H1 (cell line): ENCODE measurements around the gene KDM6A. TPM values are rescaled to one million over a fixed set of nuclear protein-coding genes. Genes with fewer than 3 reads are reported as not detected.
"Not testable (repeated sequence)": the region's sequence is repeated elsewhere in the genome, so short reads cannot be mapped to it uniquely, and the experiment has no call there.

Experiments
- CTCF ChIA-PET: fragments of 300-600 bp; sonication (Branson Sonifier 250); formaldehyde crosslinking; loops from one replicate; lab custom pipeline; 2021; ENCODE audit not compliant: partially characterized antibody; lab: Charles Lee
- POLR2A ChIA-PET: fragments of 300-600 bp; sonication (Branson Sonifier 250); formaldehyde crosslinking; loops from one replicate; lab custom pipeline; 2021; ENCODE audit warnings: inconsistent platforms; ENCODE audit not compliant: partially characterized antibody; lab: Charles Lee
- DNase-seq, 2 experiments: peaks; one replicate each; pipeline versions ENCODE4 v3.0.0 to v3.0.0-alpha.2; 2010 to 2022; ENCODE audit warnings: low spot score in 2 of 2, low read depth in 1 of 2, mixed read lengths in 1 of 2
- FAIRE-seq: peaks from 2 replicates; lab custom pipeline; 2011; peaks lifted over from hg19 to GRCh38; lab: Jason Lieb, UNC
- H2AFZ ChIP-seq: 2 replicates; pipeline ENCODE4 v1.8.1; 2012; ENCODE audit warnings: low read length, inconsistent platforms
- H2AK5ac ChIP-seq: 2 replicates; pipeline ENCODE4 v1.6.1; 2013; ENCODE audit warnings: low read depth, low read length
- H2BK120ac ChIP-seq: replicated peaks from 2 replicates; pipeline ENCODE3; 2013; ENCODE audit warnings: low read depth, low read length, inconsistent platforms
- H2BK12ac ChIP-seq: 2 replicates; pipeline ENCODE4 v1.6.1; 2013; ENCODE audit warnings: low read depth, low read length
- H2BK15ac ChIP-seq: 2 replicates; pipeline ENCODE4 v1.6.1; 2013; ENCODE audit warnings: low read length
- H2BK20ac ChIP-seq: 2 replicates; pipeline ENCODE4 v1.6.1; 2013; ENCODE audit warnings: low read length
- H2BK5ac ChIP-seq: 2 replicates; pipeline ENCODE4 v1.6.1; 2013; ENCODE audit warnings: low read depth, low read length
- H3K14ac ChIP-seq: 2 replicates; pipeline ENCODE4 v1.6.1; 2013; ENCODE audit warnings: inconsistent platforms; ENCODE audit not compliant: insufficient read length
- H3K18ac ChIP-seq: 2 replicates; pipeline ENCODE4 v1.6.1; 2013; ENCODE audit warnings: low read length; ENCODE audit errors: extremely low read depth
- H3K23ac ChIP-seq: 2 replicates; pipeline ENCODE4 v1.6.1; 2013; ENCODE audit warnings: inconsistent platforms; ENCODE audit not compliant: insufficient read length
- H3K23me2 ChIP-seq: 2 replicates; pipeline ENCODE4 v1.6.1; 2013; ENCODE audit warnings: low read depth, low read length
- H3K27ac ChIP-seq: 2 replicates; pipeline ENCODE4 v1.6.1; 2011; ENCODE audit warnings: low read depth, low read length, inconsistent platforms
- H3K27me3 ChIP-seq, 4 experiments: replicated peaks in 1 of 4; 1 replicate in 1 of 4; 2 replicates in 3 of 4; pipeline versions ENCODE4 v1.6.1 to v1.8.1; 2011 to 2013; ENCODE audit warnings: low read length in 3 of 4, mild to moderate bottlenecking in 3 of 4, inconsistent platforms in 2 of 4, mixed read lengths in 2 of 4, moderate library complexity in 1 of 4; ENCODE audit not compliant: control insufficient read depth in 3 of 4, insufficient read depth in 3 of 4; ENCODE audit errors: extremely low read depth in 1 of 4
- H3K36me3 ChIP-seq, 4 experiments: 2 replicates each; pipeline versions ENCODE4 v1.6.1 to v1.8.1; 2011 to 2013; ENCODE audit warnings: mild to moderate bottlenecking in 4 of 4, low read length in 3 of 4, moderate library complexity in 2 of 4, control low read depth in 1 of 4, inconsistent platforms in 1 of 4; ENCODE audit not compliant: insufficient read depth in 4 of 4, control insufficient read depth in 2 of 4
- H3K4ac ChIP-seq: replicated peaks from 2 replicates; pipeline ENCODE3; 2013; ENCODE audit warnings: low read length, low read depth, mixed read lengths, inconsistent platforms; ENCODE audit not compliant: insufficient read length
- H3K4me1 ChIP-seq, 4 experiments: replicated peaks in 1 of 4; 1 replicate in 1 of 4; 2 replicates in 3 of 4; pipeline versions ENCODE4 v1.6.1 to v1.8.1; 2011 to 2013; ENCODE audit warnings: low read length in 3 of 4, inconsistent platforms in 2 of 4, mixed read lengths in 1 of 4; ENCODE audit not compliant: insufficient read depth in 4 of 4, control insufficient read depth in 3 of 4
- H3K4me2 ChIP-seq, 2 experiments: 2 replicates each; pipeline versions ENCODE4 v1.6.1 to v1.8.1; 2011 to 2013; ENCODE audit warnings: low read depth in 2 of 2, low read length in 2 of 2, control low read depth in 1 of 2, inconsistent platforms in 1 of 2, mild to moderate bottlenecking in 1 of 2; ENCODE audit not compliant: insufficient read depth in 1 of 2
- H3K4me3 ChIP-seq, 4 experiments: fragments of 200-600, 300-600 bp in 1 of 4; sonication (generic), shearing (Covaris generic), sonication (Bioruptor Twin) in 1 of 4; 2 replicates each; pipeline versions ENCODE4 v1.5.1 to v1.8.1; 2011 to 2016; ENCODE audit warnings: low read length in 4 of 4, low read depth in 3 of 4, control low read depth in 2 of 4, inconsistent platforms in 2 of 4, mild to moderate bottlenecking in 2 of 4, mixed read lengths in 1 of 4, moderate library complexity in 1 of 4; ENCODE audit not compliant: insufficient read depth in 2 of 4; ENCODE audit errors: extremely low read depth in 1 of 4
- H3K56ac ChIP-seq: replicated peaks from 2 replicates; pipeline ENCODE3; 2013; ENCODE audit warnings: low read depth, mild to moderate bottlenecking, mixed read lengths, low read length, inconsistent platforms; ENCODE audit not compliant: insufficient read length
- H3K79me1 ChIP-seq: 2 replicates; pipeline ENCODE4 v1.6.1; 2013; ENCODE audit warnings: low read depth, low read length, control low read depth
- H3K79me2 ChIP-seq, 2 experiments: 2 replicates each; pipeline versions ENCODE4 v1.6.1 to v1.8.1; 2012 to 2013; ENCODE audit warnings: low read length in 2 of 2, mild to moderate bottlenecking in 2 of 2, inconsistent platforms in 1 of 2; ENCODE audit not compliant: insufficient read depth in 2 of 2, control insufficient read depth in 1 of 2
- H3K9ac ChIP-seq, 4 experiments: replicated peaks in 1 of 4; 1 replicate in 1 of 4; 2 replicates in 3 of 4; pipeline versions ENCODE4 v1.6.1 to v1.8.1; 2011 to 2013; ENCODE audit warnings: low read depth in 3 of 4, low read length in 3 of 4, control low read depth in 2 of 4, mild to moderate bottlenecking in 2 of 4, moderate library complexity in 2 of 4, inconsistent platforms in 1 of 4; ENCODE audit errors: extremely low read depth in 1 of 4
- H3K9me3 ChIP-seq, 2 experiments: 2 replicates each; pipeline versions ENCODE4 v1.6.1 to v1.8.1; 2012 to 2013; ENCODE audit warnings: mild to moderate bottlenecking in 2 of 2, moderate library complexity in 2 of 2, control low read depth in 1 of 2, inconsistent platforms in 1 of 2, low read depth in 1 of 2, low read length in 1 of 2, mixed read lengths in 1 of 2; ENCODE audit not compliant: insufficient read depth in 2 of 2
- H4K20me1 ChIP-seq, 2 experiments: replicated peaks in 1 of 2; 2 replicates each; pipeline versions ENCODE3 to v1.8.1; 2011 to 2013; ENCODE audit warnings: inconsistent platforms in 2 of 2, low read length in 2 of 2, mild to moderate bottlenecking in 1 of 2; ENCODE audit not compliant: insufficient read depth in 2 of 2, control insufficient read depth in 1 of 2
- H4K5ac ChIP-seq: 2 replicates; pipeline ENCODE4 v1.6.1; 2013; ENCODE audit warnings: low read length, low read depth, mixed read lengths, inconsistent platforms; ENCODE audit not compliant: insufficient read length
- H4K8ac ChIP-seq: 2 replicates; pipeline ENCODE4 v1.8.0; 2013; ENCODE audit warnings: mild to moderate bottlenecking, moderate library complexity, low read length, inconsistent platforms; ENCODE audit not compliant: insufficient read depth; ENCODE audit errors: extremely low read depth
- H4K91ac ChIP-seq: replicated peaks from 2 replicates; pipeline ENCODE3; 2013; ENCODE audit warnings: low read length, mixed read lengths, inconsistent platforms; ENCODE audit not compliant: insufficient read length
- WGBS, 2 experiments: shearing (Covaris generic) in 1 of 2; methylation state at CpG; one replicate each; pipeline versions ENCODE4 v1.1.6 to v1.1.7; 2013 to 2015; ENCODE audit warnings: low lambda C conversion rate in 2 of 2, mixed read lengths in 2 of 2, inconsistent platforms in 1 of 2, low coverage in 1 of 2, missing lambda C conversion rate in 1 of 2; ENCODE audit not compliant: insufficient replicate concordance in 2 of 2, insufficient coverage in 1 of 2, insufficient read length in 1 of 2; ENCODE audit errors: extremely low coverage in 1 of 2, missing lambda C conversion rate in 1 of 2; 5-methylcytosine and 5-hydroxymethylcytosine counted together
- polyA plus RNA-seq, 7 experiments: library from polyadenylated mRNA; depleted of rRNA in 3 of 7; stranded (reverse) in 5 of 7; unstranded in 2 of 7; fragments of >200 nt in 5 of 7; fragments of 200-250 nt in 2 of 7; gene quantifications; 1 replicate in 5 of 7; 2 replicates in 1 of 7; 4 replicates in 1 of 7; pipeline versions ENCODE4 v1.2.1 to v1.2.3, GENCODE V29; 2011 to 2013; ENCODE audit warnings: missing spikeins in 2 of 7, mixed read lengths in 2 of 7
- total RNA-seq: library from RNA; stranded (reverse); fragmentation: NEBNext Ultra II Directional; extraction: Animal tissue kit (Norgen Biotek cat#: 25700); gene quantifications from 2 replicates; pipeline ENCODE4 v1.2.1, GENCODE V29; 2021

Gene KDM6A
- total and polyA plus RNA-seq, 2 of the 8 experiments (the other 6 are each of a cell fraction or from before 2014, with no cell fraction given) = 43.5 to 58.4 TPM

GRCh38 chrX:45073011-45073410 lies 200.0 kb downstream of the KDM6A start:
- H4K20me1 ChIP-seq, H3K4ac ChIP-seq, H4K5ac ChIP-seq, H2BK15ac ChIP-seq, H2BK20ac ChIP-seq, H4K8ac ChIP-seq, H3K18ac ChIP-seq, H3K23ac ChIP-seq, H3K23me2 ChIP-seq, H4K91ac ChIP-seq, CTCF ChIA-PET, DNase-seq, H3K14ac ChIP-seq, H2BK120ac ChIP-seq, H3K4me1 ChIP-seq, H2BK12ac ChIP-seq, H3K27me3 ChIP-seq, H2BK5ac ChIP-seq, H3K27ac ChIP-seq, H2AFZ ChIP-seq, H2AK5ac ChIP-seq, H3K4me2 ChIP-seq, H3K4me3 ChIP-seq, H3K9ac ChIP-seq, FAIRE-seq, H3K56ac ChIP-seq, H3K79me1 ChIP-seq, POLR2A ChIA-PET, H3K9me3 ChIP-seq: not testable (repeated sequence)
- Histone ChIP-seq H3K79me2 (peaks cover 0 to 58% of the 10 kb centered on the region in 2 experiments; a peak in 2 of 4 replicates), H3K36me3 (peaks cover 5 to 48% (median 15%) of the 10 kb centered on the region in 4 experiments; a peak in 7 of 8 replicates)
- 100% methylated on average over 3 of the region's 4 CpGs; no CpG with 5 or more reads in 1 of the 2 experiments for WGBS, 2 experiments
